ENCODE measurements around the gene QDPR.

GRCh38 chr4:17528551-17529165 lies 16.8 kb upstream of the QDPR start:
- TF ChIP-seq CTCF (IDR thresholded peaks at IDR 0.05; ENCODE audit: low read length) (no peak), EZH2 (optimal IDR thresholded peaks at IDR 0.05; ENCODE audit: low read depth, low read length) (no peak), EZH2phosphoT487 (IDR thresholded peaks at IDR 0.05; ENCODE audit: low read length) (no peak)

All from MM.1S (cell line).